Stimulated activated naive CD8-positive, alpha-beta T cell treated with anti-CD3 and anti-CD28 coated beads, Interleukin-15, Interleukin-2, amounts not matched to agents 100 ng/mL and 50 ng/mL, for 24 hours (primary cell): Measurements from ENCODE around the gene CPA2.
"Not testable (repeated sequence)": the region's sequence is repeated elsewhere in the genome, so short reads cannot be mapped to it uniquely, and the experiment has no call there.

Experiments
- H3K27ac Mint-ChIP-seq: one replicate; pipeline ENCODE4 v1.8.0; 2021; ENCODE audit warnings: mild to moderate bottlenecking, mixed read lengths
- H3K27me3 Mint-ChIP-seq: one replicate; pipeline ENCODE4 v1.8.0; 2021; ENCODE audit warnings: mixed read lengths
- H3K36me3 Mint-ChIP-seq: one replicate; pipeline ENCODE4 v1.8.0; 2021; ENCODE audit warnings: low read depth, mixed read lengths
- H3K4me1 Mint-ChIP-seq: one replicate; pipeline ENCODE4 v1.8.0; 2021; ENCODE audit warnings: low read depth, mixed read lengths
- H3K4me3 Mint-ChIP-seq: one replicate; pipeline ENCODE4 v1.8.0; 2021; ENCODE audit warnings: mild to moderate bottlenecking, mixed read lengths
- H3K9me3 Mint-ChIP-seq: one replicate; pipeline ENCODE4 v1.8.0; 2021; ENCODE audit warnings: mixed read lengths

Gene CPA2

GRCh38 chr7:130266258-130266960 lies at the start of gene CPA2:
CPA2 (plus strand) TSS chr7:130266863; CDS start chr7:130266882, 19 bp downstream.
- H3K27me3 Mint-ChIP-seq: no peaks in the 10 kb centered on the region
- no peak within 1 kb of the TSS for H3K27ac Mint-ChIP-seq
- H3K4me1 Mint-ChIP-seq: no peaks in the 10 kb centered on the region
- H3K4me3 Mint-ChIP-seq: no peak within 1 kb of the TSS
- no peaks in the 10 kb centered on the region for H3K9me3 Mint-ChIP-seq
- H3K36me3 Mint-ChIP-seq: no peaks in the 10 kb centered on the region

DNA sequence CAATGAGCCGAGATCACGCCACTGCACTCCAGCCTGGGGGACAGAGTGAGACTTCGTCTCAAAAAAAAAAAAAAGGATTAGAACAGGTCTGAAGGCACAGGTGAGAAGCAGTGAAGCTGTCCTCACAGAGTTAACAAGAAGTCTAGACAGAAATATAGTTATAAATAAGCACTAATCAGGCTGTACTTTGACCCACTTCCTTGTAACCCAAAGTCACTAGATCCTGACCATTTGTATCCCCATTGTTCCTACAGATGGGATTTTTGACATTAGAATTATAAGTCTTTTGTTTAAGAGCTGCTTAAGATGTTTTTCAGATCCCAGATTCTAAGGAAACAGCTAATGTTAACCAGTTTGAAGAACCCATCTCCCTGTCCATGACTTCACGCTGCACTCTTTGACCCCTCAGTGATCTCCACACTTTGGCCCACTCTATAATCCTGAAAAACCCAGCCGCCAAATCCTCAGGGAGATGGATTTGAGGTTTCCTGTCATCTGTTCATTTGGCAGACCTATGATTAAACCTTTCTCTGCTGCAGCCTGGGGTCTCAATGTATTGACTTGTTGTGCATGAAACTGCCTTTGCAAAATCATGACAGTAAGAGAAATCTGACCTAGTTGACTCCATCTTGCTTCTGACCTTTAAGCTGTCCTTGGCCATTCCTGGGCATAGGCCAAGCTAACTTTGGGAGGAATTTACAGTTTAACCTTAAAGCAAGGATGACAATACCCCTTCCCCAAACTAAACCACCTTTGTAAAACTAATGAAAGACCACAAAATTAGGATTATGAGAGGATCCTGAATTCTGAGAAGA lies 47.6 kb upstream of the CPA2 start:
- H3K27ac Mint-ChIP-seq: no peak overlapping the region
- H3K4me3 Mint-ChIP-seq: no peak overlapping the region

DNA sequence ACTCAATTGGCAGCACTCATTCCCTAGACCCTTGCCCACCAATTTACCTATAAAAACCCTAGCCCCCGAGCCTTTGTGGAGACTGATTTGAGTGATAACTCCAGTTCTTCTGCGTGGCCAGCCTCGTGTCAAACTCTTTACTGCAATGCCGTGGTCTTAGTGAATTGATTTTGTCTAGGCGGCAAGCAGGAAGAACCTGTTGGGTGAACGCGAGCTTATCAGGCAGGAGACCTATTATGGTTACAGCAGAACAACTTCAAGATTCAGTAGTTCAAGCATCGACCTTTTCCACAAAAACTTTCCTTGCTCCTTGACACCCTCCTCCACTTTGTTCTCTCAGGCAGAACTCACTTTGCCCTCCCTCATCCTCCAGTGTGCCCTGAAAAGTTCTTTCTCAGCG lies 46.8 kb upstream of the CPA2 start:
- no peak overlapping the region for H3K27ac Mint-ChIP-seq
- H3K27me3 Mint-ChIP-seq: no peaks in the 10 kb centered on the region
- H3K4me1 Mint-ChIP-seq: no peaks in the 10 kb centered on the region
- H3K9me3 Mint-ChIP-seq: no peaks in the 10 kb centered on the region
- no peaks in the 10 kb centered on the region for H3K36me3 Mint-ChIP-seq
- H3K4me3 Mint-ChIP-seq: no peak overlapping the region

More for the DNA sequence above, 47.6 kb upstream of the CPA2 start:
- Mint-ChIP-seq H3K9me3 (no peaks in the 10 kb centered on the region), H3K27me3 (peaks cover 5% of the 10 kb centered on the region), H3K4me1 (no peaks in the 10 kb centered on the region), H3K36me3 (no peaks in the 10 kb centered on the region)

DNA sequence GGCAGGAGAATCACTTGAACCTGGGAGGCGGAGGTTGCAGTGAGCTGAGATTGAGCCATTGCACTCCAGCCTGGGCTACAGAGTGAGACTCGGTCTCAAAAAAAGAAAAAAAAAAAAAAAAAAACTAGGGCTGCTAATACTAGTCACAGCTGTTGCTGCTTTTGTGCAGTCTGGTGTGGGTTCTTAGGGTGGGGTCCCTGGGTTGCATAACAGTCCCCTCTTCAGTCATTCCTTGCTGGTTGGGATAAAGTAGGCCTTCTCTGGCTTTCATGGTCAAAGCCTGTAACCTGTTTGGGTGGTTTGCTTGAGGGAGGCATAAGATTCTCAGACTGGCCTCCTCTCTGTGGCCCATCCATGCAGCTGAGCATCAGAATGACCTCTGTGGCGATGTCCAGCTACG lies 44.9 kb upstream of the CPA2 start:
- no peaks in the 10 kb centered on the region for H3K9me3 Mint-ChIP-seq
- H3K4me1 Mint-ChIP-seq: no peaks in the 10 kb centered on the region
- no peak overlapping the region for H3K4me3 Mint-ChIP-seq
- no peaks in the 10 kb centered on the region for H3K36me3 Mint-ChIP-seq
- H3K27me3 Mint-ChIP-seq: no peaks in the 10 kb centered on the region
- H3K27ac Mint-ChIP-seq: no peak overlapping the region

DNA sequence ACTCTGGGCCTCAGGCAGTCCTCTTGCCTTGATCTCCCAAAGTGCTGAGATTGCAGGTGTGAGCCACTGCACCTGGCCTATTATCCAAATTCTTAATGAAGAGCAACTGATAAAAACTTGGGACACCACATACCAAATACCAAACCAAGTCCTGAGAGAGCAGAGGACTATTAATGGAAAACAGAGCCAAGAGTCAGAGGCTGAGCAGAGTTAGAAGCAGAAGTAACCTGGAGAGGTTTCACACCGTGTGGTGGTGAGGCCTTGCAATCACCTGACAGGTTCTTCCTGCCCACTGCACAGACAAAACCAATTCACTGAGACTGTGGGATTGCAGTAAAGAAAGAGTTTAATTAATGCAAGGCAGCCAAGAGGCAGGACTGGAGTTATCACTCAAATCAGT lies 43.0 kb upstream of the CPA2 start:
- no peaks in the 10 kb centered on the region for H3K4me1 Mint-ChIP-seq
- no peak overlapping the region for H3K4me3 Mint-ChIP-seq
- no peaks in the 10 kb centered on the region for H3K27me3 Mint-ChIP-seq
- H3K27ac Mint-ChIP-seq: no peak overlapping the region
- no peaks in the 10 kb centered on the region for H3K9me3 Mint-ChIP-seq
- H3K36me3 Mint-ChIP-seq: no peaks in the 10 kb centered on the region

- Mint-ChIP-seq H3K27ac (no peak overlapping the region), H3K27me3 (no peaks in the 10 kb centered on the region), H3K36me3 (no peaks in the 10 kb centered on the region), H3K9me3 (no peaks in the 10 kb centered on the region), H3K4me3 (no peak overlapping the region), H3K4me1 (no peaks in the 10 kb centered on the region)
Observed at GRCh38 chr7:130224210-130224609, 42.5 kb upstream of the CPA2 start.

- not testable (repeated sequence) for H3K4me1 Mint-ChIP-seq, H3K4me3 Mint-ChIP-seq, H3K9me3 Mint-ChIP-seq, H3K36me3 Mint-ChIP-seq, H3K27ac Mint-ChIP-seq, H3K27me3 Mint-ChIP-seq
Observed at GRCh38 chr7:130224923-130225322, 41.7 kb upstream of the CPA2 start.

DNA sequence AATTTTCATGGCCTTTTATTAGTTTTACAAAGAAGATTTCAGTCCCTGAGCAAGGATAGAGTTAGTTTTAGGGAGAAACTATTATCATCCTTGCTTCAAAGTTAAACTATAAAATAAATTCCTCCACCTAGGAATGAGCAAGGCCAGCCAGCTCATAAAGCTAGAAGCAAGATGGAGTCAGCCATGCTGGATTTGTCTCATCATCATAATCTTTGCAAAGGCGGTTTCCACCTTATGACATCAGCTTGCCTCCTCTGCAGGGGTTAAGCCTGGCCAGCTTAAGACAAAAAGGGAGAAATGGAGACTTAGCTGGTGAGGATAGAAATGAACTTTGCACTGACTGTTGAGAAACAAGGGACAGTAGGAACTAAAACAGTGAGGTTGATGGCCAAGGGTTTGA lies 40.3 kb upstream of the CPA2 start:
- H3K4me1 Mint-ChIP-seq: no peaks in the 10 kb centered on the region
- no peak overlapping the region for H3K27ac Mint-ChIP-seq
- H3K4me3 Mint-ChIP-seq: no peak overlapping the region
- no peaks in the 10 kb centered on the region for H3K27me3 Mint-ChIP-seq
- H3K36me3 Mint-ChIP-seq: no peaks in the 10 kb centered on the region
- no peaks in the 10 kb centered on the region for H3K9me3 Mint-ChIP-seq

DNA sequence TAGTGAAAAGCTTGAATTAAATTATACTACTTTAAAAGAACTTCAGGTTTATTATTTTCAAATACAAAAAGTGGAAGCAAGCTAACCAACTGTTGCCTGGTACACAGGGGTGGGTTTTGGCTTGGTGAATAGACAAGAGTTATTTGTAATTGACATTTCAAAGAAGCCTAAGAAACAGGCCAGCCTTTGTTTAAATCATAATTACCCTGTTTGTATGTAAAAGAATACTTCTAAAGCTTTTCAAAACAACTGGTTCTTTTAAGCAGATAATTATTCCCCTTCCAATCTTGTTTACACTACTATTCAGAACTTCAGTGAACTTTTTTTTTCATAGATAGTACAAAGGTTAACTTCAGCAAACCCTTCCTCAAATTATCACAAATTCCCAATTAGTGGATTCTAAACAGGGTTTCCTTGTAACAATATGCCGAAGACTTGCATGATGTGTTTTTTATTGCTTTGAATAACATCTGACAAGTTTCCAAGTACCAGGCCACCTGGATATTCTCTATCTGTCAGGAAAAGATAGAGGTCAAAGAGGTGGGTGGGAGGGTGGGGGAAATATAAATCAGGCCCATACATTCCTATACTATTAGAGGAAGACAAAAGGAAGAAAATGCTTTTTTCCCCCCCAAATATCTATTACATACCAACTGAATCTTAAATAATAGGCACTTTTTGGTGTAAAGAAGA lies 38.6 kb upstream of the CPA2 start:
- Mint-ChIP-seq H3K27ac (no peak overlapping the region), H3K4me1 (no peaks in the 10 kb centered on the region), H3K27me3 (no peaks in the 10 kb centered on the region), H3K4me3 (no peak overlapping the region), H3K9me3 (no peaks in the 10 kb centered on the region), H3K36me3 (no peaks in the 10 kb centered on the region)

GRCh38 chr7:130228840-130229502 lies 37.7 kb upstream of the CPA2 start:
- no peak overlapping the region for H3K4me3 Mint-ChIP-seq
- H3K9me3 Mint-ChIP-seq: no peaks in the 10 kb centered on the region
- H3K27me3 Mint-ChIP-seq: no peaks in the 10 kb centered on the region
- no peak overlapping the region for H3K27ac Mint-ChIP-seq
- no peaks in the 10 kb centered on the region for H3K36me3 Mint-ChIP-seq
- no peaks in the 10 kb centered on the region for H3K4me1 Mint-ChIP-seq

DNA sequence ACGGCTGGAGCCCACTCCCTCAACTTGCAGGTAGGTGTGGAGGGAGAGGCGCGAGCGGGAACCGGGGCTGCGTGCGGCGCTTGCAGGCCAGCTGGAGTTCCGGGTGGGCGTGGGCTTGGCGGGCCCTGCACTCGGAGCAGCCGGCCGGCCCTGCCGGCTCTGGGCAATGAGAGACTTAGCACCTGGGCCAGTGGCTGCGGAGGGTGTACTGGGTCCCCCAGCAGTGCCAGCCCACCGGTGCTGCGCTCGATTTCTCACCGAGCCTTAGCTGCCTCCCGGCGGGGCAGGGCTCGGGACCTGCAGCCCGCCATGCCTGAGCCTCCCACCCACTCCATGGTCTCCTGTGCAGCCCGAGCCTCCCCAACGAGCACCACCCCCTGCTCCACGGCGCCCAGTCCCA lies 36.7 kb upstream of the CPA2 start:
- H3K27ac Mint-ChIP-seq, H3K4me1 Mint-ChIP-seq, H3K36me3 Mint-ChIP-seq, H3K27me3 Mint-ChIP-seq, H3K9me3 Mint-ChIP-seq, H3K4me3 Mint-ChIP-seq: not testable (repeated sequence)

DNA sequence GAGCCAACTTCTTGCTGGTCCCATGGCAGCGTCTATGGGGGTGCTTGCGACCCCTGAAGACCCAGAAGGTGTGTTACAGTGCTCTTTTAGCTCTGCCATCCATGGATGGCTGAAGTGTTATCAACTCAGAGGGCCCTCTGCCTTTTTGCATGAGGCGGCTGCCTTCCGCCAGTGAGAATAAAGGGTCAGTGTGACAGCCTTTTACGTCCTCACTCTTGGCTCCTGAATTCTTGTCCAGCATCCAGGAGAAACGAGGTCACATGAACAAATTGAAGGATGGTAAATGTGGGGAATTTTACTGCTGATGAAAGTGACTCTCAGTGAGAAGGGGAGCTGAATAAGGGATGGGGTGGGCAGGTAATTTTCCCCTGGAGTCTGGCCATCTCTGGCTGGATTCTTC lies 34.9 kb upstream of the CPA2 start:
- no peaks in the 10 kb centered on the region for H3K4me1 Mint-ChIP-seq
- H3K27ac Mint-ChIP-seq: no peak overlapping the region

DNA sequence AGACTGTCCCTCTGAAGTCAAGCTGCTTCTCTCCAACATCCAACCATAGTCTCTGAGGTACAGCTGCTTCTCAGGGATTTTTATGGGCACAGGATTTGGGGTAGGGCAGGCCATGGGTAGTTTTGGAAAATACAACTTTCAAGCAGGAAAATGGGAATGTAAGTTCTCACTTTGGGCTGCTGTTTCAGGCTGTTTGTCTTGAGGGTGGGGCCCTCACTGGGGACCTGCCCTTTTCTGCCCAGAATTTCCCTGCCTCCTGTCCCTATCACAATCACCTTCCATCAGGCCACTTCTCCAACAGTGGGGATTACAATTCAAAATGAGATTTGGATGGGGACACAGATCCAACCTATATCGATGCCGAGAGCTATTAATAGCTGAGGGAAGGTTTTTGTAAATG lies 34.5 kb upstream of the CPA2 start:
- H3K4me1 Mint-ChIP-seq: no peaks in the 10 kb centered on the region
- no peaks in the 10 kb centered on the region for H3K9me3 Mint-ChIP-seq
- H3K27me3 Mint-ChIP-seq: peaks cover 1% of the 10 kb centered on the region
- no peak overlapping the region for H3K4me3 Mint-ChIP-seq
- H3K36me3 Mint-ChIP-seq: no peaks in the 10 kb centered on the region
- no peak overlapping the region for H3K27ac Mint-ChIP-seq

More for the DNA sequence above, 34.9 kb upstream of the CPA2 start:
- Mint-ChIP-seq H3K4me3 (no peak overlapping the region), H3K36me3 (no peaks in the 10 kb centered on the region), H3K27me3 (no peaks in the 10 kb centered on the region), H3K9me3 (no peaks in the 10 kb centered on the region)

DNA sequence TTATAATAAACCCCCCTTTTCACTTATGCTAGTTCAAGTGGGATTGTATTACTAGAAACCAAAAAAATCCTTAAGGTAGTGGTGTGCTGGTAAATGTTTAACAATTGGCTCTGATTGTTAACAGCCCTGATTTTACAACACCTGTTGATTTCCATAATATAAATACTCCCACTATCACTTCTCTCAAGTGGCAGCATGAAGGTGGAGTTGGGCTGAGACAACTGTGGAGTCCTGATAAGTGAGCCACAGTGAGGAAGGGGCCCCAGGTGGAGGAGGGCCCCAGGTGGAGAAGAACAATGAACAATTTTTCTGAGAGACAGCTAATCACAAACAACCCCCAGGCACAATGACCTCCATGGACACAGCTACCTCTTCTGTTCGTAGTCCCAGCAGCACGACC lies 32.6 kb upstream of the CPA2 start:
- Mint-ChIP-seq H3K27ac (no peak overlapping the region), H3K36me3 (no peaks in the 10 kb centered on the region), H3K4me1 (no peaks in the 10 kb centered on the region), H3K27me3 (peaks cover 3% of the 10 kb centered on the region), H3K4me3 (no peak overlapping the region), H3K9me3 (no peaks in the 10 kb centered on the region)

DNA sequence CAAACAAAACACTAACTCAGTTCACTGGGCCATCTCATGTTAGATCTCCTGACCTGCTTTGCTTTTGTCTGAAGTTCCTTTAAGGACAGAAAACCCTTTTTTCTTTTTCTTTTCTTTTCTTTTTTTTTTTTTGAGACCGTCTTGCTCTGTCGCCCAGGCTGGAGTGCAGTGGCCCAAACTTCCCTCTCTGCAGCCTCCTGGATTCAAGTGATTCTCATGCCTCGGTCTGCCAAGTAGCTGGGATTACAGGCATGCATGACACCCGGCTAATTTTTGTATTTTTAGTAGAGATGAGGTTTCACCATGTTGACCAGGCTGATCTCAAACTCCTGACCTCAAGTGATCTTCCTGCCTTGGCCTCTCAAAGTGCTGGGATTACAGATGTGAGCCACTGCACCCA lies 30.3 kb upstream of the CPA2 start:
- not testable (repeated sequence) for H3K4me1 Mint-ChIP-seq, H3K36me3 Mint-ChIP-seq, H3K4me3 Mint-ChIP-seq, H3K27ac Mint-ChIP-seq, H3K9me3 Mint-ChIP-seq, H3K27me3 Mint-ChIP-seq
